Measurements from ENCODE around the gene PRELP.
"Not testable (repeated sequence)": the region's sequence is repeated elsewhere in the genome, so short reads cannot be mapped to it uniquely, and the experiment has no call there.

PRELP gene

DNA sequence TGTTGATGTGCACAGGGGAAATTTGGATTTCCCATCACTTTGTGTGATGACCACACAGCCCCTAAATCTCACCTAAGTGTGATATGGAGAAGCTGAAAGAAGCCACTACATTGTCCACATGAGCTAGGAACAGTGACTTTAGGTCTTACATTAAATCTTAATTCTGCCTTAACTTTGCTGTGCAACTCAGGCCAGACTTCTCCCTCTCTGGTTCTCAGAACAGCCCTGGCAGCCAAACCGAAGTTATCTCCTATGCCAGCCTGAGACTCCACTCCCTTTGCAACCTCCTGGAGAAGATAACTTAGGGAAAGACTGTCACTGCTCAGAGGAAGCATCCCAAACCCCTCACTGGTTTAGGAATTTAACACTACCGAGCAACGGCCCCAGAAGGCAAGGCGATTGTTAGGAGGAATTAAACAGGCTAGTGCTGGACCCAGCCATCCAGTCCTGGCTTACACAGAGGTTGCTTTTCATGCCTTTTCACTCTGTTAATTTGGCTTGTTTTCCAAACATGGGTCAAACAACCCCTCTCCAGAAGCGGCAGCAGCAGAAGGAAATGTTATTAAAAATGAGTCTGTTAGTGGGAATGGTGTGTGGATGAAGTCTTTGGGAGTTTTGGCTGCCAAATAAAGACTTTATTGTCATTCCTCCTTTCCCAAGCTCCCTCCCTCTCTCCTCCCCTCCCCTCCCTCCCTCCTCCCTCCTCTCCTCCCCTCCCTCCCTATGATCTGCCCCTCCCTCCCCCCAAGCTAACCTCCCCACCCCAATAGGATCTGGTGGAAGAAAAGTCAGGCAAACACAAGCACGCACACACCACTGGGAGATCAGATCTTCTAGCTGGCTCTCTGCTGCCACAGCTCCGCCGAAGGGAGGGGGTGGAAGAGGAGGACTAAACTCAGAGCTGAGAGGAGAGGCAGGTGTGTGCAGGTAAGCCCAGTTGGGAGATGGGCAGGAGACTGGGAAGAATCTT is at the start of gene PRELP:
PRELP (plus strand) TSS at position 795 of the 970 bp plus-strand sequence. CDS start 7,379 bp downstream, outside the sequence.
- no peak for DNase-seq

DNA sequence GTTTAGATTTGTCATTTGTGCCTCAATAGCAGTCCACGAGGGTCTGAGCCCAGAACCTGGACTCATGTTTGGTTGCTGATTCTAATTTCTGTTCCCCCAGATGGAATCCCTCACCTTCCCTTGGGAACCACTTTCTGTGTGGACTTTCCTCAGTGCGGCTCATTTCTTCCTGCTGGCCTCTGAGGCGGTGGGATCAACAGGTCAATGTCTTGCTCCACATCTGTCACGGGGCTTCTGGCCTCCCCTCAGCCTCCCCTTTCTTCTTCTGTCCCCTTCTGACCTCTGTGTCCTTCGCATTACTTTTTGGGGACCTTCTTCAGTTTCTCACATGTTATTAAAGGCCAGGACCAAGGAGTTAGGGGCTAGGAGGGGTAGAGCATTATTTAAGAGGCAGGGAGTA is 49.2 kb upstream of the PRELP start:
- DNase-seq, result no peak

- DNase-seq, result no peak
Measured at GRCh38 chr1:203426870-203427269, 48.7 kb upstream of the PRELP start.

DNA sequence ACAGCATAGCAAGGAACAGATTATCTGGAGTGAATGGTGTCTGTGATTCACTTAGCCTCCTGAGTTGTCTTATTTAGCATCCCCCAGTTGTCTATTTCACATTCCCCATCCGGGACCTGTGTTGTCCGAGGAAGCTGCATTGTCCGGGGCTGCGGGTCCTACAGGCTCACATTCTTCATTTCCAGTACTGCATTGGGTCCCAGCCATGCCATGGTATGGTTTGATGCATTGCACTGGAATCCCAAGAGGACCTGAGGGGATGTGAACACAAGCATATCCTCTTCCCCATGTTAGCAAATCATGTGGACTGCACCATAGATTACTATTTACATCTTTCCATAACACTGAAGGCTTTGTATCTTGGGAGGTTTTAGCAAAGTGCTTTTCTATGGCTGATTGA is 48.2 kb upstream of the PRELP start:
- DNase-seq, result no peak

- no peak for DNase-seq
Measured at GRCh38 chr1:203428981-203429599, 46.5 kb upstream of the PRELP start.

- no peak for DNase-seq
Measured at GRCh38 chr1:203435615-203436014, 40.0 kb upstream of the PRELP start.

GRCh38 chr1:203437696-203438315 is 37.8 kb upstream of the PRELP start:
- DNase-seq, result no peak

GRCh38 chr1:203439131-203439730 is 36.4 kb upstream of the PRELP start:
- DNase-seq, result no peak

- DNase-seq, result no peak
Measured at GRCh38 chr1:203440771-203441170, 34.8 kb upstream of the PRELP start.

DNA sequence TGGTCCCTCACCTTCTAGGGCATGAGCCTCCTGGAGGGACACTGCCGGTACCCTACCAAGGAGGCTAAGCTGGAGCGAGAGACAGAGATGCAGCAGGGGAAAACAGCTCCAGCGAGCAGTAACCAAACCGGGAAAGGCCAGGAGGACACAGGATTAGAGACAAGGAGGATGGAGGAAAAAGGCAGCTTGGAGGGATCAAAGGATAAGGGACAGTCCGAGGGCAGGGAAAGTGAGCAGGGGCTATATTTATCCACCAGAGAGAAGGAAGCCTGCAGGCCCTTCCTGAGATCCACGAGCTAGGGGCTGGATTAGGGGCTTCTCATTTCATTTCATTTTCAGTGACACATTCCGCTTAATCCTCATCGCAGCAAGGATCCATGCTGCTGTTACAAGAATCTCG is 33.8 kb upstream of the PRELP start:
- DNase-seq, result no peak

- DNase-seq, result no peak
Measured at GRCh38 chr1:203442821-203443220, 32.8 kb upstream of the PRELP start.

DNA sequence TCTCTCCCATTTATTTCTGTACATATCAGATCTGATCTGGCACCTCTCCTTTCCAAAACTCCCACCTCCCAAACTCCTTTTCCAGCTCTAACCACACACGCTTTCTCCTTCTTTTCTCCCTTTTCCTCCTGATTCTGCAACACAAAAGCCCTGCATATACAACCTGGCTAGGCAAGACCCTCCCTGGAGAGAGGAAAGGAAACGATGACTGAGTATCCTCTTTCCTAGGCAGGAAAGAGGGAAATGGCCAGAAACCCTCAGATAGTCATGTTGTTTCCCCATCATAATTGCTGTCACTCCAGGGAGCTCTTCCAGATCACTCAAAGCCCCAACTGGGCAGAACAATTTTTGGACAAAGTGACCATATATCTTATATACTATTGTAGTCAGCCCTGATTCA is 32.3 kb upstream of the PRELP start:
- DNase-seq, result no peak

DNA sequence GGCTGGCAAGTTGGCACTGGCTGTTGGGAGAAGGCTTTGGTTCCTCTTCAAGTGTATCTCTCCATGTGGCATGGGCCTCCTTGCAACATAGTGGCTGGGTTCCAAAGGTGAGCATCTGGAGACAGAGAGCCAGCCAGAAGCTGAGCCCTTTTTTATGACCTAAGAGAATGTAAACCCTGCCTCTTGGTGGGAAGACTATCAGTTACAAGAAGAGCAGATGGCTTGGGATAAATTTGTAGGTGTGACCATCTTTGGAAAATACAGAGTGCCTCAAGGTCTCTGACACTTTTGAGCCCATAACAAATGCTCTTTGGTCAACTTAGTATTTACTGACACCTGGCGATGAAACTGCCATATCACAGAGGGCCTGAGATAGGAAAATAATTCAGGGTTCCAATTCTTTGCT is 31.4 kb upstream of the PRELP start:
- no peak for DNase-seq

- DNase-seq, result no peak
Measured at GRCh38 chr1:203447151-203447550, 28.5 kb upstream of the PRELP start.

- DNase-seq, result not testable (repeated sequence)
Measured at GRCh38 chr1:203447598-203447997, 28.0 kb upstream of the PRELP start.

GRCh38 chr1:203448521-203449061 is 27.0 kb upstream of the PRELP start:
- no peak for DNase-seq

DNA sequence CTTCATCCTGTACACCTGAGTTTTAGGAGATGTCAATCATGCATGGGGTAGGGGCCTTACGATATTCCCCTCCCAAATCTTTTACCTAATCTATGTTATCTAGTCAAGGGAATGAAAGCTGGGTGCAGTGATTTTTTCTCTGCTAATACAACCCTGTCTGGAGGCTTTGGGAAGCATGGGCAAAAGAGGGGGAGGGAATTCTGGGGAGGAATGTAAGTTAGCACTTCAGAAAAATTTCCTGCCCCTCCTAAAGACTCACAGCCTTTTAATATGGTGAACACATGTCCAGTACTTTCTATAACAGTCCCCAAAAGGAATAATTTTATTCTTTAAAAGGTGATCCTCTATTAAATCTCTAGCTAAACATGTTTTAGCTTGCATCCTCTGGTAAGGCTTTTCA is 25.6 kb upstream of the PRELP start:
- no peak for DNase-seq

GRCh38 chr1:203450479-203451149 is 25.0 kb upstream of the PRELP start:
- DNase-seq, result no peak

- DNase-seq, result no peak
Measured at GRCh38 chr1:203451836-203452784, 23.5 kb upstream of the PRELP start.

DNA sequence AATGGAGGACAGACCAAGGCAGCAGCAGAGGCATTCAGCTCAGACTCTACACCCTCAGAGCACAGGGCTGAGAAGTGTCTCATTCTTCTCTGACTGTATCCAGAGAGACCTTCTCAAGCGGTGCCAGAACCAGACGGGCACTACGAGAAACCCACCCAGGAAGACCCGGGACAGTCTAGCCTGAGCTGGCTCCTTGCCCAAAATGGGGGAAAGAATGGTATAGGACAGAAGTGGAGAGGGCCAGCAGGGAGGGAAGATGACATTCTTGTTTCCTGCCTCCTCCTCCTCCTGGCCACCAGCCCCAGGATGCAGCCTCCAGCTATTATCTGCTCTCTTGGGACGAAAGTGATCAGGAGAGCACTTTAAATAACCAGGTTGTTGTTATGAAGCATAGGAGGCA is 22.6 kb upstream of the PRELP start:
- no peak for DNase-seq

DNA sequence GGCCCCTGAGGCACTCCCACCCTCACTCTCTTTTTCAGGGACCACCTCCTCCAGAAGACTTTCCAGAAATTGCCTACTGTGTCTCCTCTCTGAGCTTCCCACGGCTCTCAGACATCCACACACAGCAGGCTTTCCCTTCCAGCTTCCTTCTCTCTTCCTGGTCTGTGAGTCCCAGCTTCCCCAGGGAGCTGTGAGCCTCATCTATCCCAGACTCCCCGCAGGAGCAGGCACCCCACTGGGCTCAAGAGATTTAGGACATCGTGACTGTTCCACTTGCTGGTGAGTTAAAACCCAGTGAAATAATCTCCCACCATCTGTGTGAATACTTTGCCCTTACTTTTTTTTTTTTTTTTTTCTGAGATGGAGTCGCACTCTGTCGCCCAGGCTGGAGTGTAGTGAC is 22.0 kb upstream of the PRELP start:
- DNase-seq, result no peak
